Stimulated activated CD8-positive, alpha-beta memory T cell treated with anti-CD3 and anti-CD28 coated beads, Interleukin-15, amount 100 ng/mL, for 48 hours (primary cell): ENCODE data around the gene PRDM16.

Experiments
- DNase-seq, 2 donors: peaks; one replicate each; pipeline ENCODE4 v3.0.0-alpha.2; 2020; ENCODE audit warnings: low read depth in 2 of 2

PRDM16 gene

DNA sequence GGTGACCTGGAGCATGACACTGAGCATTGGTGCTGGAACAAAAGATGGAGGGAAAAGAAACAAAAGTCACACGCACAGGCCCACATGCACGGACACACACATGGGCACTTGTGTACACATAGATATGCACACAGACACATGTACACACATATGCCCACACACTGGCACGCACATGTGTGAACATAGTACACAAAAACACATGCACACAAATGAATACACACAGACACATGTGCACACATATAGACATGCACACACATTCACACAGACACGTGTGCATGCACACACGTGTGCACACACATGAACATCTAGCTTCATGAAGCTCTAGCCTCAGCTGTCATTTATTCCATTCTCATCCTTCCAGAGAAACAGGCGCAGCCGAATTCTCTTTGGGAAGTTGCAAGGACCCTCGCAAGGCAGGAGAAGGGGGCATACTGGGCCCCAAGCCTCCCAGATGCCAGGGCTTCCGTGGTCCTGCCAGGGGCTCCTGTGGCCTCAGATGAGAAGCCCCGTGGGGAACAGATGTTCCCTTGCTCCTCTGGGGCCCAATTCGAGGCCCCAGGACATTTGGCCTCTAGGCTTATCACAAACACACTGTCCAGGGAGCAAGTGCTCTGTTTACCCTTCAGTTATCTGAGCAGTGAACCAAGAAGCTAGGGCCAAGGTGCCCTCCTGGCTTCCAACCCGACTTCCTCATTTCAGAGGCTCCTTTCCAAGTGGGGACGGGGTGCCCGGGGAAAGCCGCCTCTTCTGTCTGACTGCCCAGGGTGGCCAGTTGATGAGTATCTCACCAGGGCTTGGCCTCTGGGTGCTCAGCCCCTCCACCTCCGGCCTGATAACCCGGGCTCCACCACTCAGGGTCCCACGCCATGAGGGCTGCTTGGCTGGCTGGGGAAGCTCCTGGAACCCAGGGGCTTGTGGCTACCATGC, 269.1 kb downstream of the PRDM16 start:
- DNase-seq: no peak

DNA sequence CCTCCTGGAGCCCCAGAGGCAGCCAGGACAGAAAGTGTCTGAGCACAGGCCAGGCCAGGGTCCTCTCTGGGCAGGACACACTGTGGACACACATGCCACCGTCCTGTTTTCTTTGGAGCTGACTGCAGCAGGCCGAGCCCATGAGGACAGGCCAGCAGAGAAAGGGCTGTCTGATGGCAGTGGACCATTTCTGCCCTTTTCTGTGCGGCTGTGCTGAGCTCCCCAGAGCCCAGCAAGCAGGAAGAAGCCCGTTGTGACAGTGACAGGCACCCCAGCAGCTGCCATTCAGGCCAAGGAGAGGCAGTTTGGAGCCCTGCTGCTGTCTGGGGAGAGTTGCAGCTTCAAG, 269.7 kb downstream of the PRDM16 start:
- DNase-seq: no peak

- DNase-seq: no peak
Observed at GRCh38 chr1:3339856-3340255, 270.9 kb downstream of the PRDM16 start.

- DNase-seq: no peak
Observed at GRCh38 chr1:3340548-3341235, 271.7 kb downstream of the PRDM16 start.

DNA sequence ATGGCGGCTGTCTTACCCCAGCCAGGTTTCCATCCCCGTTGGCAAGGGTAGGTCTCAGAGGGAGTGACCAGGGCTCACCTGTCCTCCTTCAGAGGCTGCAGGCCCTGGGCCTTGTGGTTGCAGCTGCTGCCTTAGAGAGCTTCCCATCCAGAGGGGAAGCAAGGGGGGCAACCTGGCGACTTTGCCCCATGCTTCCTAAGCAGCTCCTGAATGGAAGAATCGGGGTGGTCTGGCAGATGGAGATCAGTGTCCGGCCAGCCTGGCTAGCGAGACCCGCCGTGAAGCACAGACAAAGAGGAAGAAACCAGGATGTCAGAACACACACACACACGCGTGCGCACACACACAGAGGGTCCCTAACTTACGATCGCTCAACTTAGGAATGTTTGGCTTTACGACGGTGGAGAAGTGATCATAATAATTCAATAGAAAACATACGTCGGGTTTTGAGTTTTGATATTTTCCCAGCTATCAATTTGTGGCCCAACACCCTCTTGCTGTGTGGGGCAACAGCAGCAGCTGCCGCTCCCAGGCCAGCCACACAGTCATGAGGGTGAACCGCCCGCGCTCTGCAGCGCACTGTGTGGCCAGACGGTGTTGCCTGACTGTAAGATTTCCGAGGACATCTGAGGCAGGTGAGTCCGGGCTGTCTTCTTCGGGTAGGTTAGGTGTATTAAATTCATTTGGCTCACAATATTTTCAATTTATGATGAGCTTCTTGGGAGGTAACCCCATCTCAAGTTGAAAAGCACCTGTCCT, 272.4 kb downstream of the PRDM16 start:
- DNase-seq: no peak

DNA sequence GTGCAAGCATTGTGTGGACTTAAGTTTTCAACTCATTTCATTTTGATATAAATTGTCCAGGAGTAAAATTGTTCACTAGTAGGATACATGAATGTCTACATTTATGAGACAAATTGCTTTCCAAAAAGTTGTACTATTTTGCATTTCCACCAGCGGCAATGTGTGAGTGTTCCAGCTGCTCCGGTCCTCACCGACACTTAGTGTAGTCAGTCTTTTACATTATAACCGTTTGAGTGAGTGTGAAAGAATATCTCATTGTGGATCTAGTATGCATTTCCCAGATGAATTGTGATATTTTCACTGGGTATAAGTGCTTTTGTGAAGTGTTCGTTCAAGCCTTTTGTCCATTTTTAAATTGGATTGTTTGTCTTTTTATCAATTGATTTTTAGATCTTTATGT, 274.0 kb downstream of the PRDM16 start:
- no peak for DNase-seq

- DNase-seq: no peak
Observed at GRCh38 chr1:3344395-3344794, 275.4 kb downstream of the PRDM16 start.

GRCh38 chr1:3345792-3346191, 276.8 kb downstream of the PRDM16 start:
- DNase-seq: no peak

DNA sequence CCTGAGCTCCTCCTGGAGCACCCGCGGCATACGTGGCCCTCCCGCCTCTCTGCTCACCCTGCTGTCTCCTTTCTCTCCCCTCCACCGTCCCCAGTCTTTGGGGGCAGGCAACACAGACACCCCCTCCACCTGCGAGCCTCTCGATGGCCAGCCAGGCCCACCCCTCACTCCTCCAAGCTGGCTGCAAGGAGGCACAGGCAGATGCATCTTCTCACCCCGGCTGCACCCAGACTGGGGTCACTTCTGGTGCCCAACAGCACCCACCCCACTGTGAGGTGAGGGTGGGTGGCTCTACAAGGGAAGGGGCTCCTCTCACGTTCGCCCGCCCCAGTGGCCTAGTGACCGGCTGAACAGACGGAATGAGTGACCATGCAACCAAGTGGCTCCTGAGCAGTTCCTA, 277.5 kb downstream of the PRDM16 start:
- no peak for DNase-seq

- no peak for DNase-seq
Observed at GRCh38 chr1:3347257-3348020, 278.4 kb downstream of the PRDM16 start.

DNA sequence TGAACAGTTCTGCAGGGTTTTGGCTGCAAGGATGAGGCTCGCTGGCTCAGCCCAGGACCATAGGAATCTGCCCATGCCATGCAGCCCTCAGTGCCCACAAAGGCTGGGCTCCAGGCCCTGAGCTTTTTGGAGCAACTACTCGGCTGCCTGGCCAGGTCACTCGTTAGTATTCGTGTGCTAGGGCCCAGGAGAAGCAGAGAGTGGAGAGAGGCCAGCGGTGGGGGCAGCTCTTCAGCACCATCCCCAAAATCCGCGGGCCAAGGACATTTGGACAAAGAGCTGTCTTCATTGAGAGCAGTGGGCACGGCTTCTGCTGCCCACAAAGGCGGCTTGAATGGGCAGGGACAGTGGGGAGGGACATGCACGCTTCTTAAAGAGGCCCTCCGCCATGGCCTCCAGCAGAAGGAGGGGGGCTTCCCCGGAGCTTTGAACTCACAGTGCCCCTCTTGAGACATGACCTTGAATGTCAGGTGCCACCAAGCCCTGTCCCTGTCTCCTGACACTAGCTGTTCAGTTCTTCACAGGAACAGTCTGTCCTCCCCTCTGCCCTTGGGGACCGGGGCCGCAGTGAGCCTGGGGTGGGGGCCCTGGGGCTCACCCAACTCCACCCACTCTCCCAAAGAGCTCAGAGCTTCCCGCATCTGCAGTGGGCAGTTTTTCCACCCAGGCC, 279.3 kb downstream of the PRDM16 start:
- DNase-seq: no peak

GRCh38 chr1:3349161-3349967, 280.4 kb downstream of the PRDM16 start:
- DNase-seq: no peak

DNA sequence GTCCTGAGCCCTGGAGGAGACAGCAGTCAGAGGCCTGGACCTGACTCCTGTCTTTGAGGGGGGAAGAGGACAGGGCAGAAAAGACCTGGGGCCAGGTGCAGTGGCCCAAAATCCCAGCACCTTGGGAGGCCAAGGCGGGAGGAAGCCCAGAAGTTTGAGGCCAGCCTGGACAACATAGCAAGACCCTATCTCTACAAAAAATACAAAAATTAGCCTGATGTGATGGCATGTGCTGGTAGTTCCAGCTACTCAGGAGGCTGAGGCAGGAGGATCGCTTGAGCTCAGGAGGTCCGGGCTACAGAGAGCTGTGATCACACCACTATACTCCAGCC, 280.9 kb downstream of the PRDM16 start:
- no peak for DNase-seq

DNA sequence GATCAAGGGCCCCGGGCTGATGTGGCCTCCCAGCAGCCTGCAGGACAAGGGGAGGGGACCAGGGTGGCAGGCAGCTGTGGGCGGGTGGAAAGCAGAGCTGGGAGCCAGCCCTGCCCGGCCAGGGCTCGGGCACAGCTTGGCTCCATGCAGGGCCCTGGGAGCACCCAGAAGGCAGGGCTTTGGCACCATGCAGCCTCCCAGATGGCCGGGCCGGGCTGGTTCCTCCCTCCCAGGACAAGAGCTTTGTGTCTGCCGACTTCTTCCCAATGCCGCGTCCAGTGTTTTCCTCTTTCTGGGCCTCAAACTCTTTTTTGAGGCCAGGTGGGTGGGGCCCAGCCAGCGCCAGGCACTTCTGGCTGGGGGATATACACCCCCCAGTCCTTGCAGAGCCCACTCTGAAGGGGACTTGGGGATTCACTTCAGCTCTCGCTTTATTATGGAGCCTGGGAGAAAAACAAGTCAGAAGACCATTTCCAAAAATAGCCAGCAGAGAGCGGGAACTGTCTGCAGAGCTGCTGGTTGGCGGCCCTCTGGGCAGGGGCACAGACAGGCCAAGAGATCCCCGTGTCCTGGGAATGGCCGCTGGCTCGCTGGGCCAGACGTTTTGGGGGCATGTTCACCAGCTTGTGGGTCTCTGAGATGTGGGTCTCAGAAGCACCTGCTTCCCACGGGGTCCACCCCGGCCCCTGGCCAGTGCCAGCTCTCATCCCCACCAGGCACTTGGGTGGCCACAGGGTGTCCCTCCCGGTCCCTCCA, 281.7 kb downstream of the PRDM16 start:
- no peak for DNase-seq

DNA sequence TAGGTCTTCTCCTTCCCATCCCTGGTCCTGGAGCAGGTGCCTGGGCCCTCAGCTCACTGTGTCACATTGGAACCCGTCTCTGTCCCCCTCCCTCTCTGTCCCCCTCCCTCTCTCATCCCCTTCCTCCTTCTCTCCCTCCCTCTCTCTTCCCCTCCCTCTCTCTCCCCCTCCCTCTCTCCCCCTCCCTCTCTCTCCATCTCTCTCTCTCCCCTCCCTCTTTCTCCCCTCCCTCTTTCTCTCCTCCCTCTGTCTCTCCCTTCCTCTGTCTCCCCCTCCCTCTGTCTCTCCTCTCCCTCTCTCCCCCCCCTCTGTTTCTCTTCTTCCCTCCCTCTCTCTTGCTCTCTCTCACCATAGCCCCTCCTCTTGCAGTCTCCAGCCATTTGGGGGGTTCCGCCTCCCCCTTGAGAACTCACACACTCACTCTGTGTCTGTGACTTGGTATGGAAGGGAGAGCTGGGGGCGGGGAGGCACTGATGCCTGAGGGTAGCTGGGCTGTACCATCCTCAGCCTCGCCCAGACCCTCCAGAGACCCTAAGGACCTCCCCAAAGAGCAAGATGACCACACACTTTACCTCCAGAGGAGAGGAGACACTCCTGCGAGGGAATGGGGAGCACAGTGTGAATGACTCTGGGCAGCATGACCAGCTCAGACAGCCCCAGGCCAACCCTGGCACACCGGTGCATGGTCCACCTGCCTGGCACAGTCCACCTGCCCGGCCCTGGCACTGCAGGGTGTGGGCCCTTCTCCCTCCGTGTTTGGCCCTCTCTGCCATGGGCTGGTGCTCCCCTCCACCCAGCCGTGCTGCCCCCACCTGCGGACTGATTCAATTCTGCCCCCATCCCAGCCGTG, 282.7 kb downstream of the PRDM16 start:
- no peak for DNase-seq

- DNase-seq: no peak
Observed at GRCh38 chr1:3352299-3352951, 283.4 kb downstream of the PRDM16 start.

GRCh38 chr1:3352952-3353331, 283.9 kb downstream of the PRDM16 start:
- DNase-seq: no peak

GRCh38 chr1:3353876-3354275, 284.9 kb downstream of the PRDM16 start:
- no peak for DNase-seq
